HFF-Myc (cell line): ENCODE measurements around the gene MTHFSD.

ENCODE experiments used
- DNase-seq: peaks from one replicate; pipeline ENCODE4 v3.0.0-alpha.2; 2011; ENCODE audit warnings: low read depth; ENCODE audit errors: extremely low read depth
- H3K4me3 ChIP-seq: replicated peaks from 2 replicates; pipeline ENCODE4 v1.5.1; 2011; ENCODE audit warnings: low read depth, mild to moderate bottlenecking, control low read depth, low read length
- TF ChIP-seq, protein P1 (sequence below): IDR thresholded peaks from 2 replicates; pipeline ENCODE4 v1.5.1; 2012; ENCODE audit warnings: mild to moderate bottlenecking, low read depth, low read length, control low read depth; ENCODE audit errors: missing control alignments

MTHFSD gene

GRCh38 chr16:86515413-86515776, 39.6 kb downstream of the MTHFSD start:
- no peak for DNase-seq
- H3K4me3 ChIP-seq = peak overlapping the region; percentile 78

DNA sequence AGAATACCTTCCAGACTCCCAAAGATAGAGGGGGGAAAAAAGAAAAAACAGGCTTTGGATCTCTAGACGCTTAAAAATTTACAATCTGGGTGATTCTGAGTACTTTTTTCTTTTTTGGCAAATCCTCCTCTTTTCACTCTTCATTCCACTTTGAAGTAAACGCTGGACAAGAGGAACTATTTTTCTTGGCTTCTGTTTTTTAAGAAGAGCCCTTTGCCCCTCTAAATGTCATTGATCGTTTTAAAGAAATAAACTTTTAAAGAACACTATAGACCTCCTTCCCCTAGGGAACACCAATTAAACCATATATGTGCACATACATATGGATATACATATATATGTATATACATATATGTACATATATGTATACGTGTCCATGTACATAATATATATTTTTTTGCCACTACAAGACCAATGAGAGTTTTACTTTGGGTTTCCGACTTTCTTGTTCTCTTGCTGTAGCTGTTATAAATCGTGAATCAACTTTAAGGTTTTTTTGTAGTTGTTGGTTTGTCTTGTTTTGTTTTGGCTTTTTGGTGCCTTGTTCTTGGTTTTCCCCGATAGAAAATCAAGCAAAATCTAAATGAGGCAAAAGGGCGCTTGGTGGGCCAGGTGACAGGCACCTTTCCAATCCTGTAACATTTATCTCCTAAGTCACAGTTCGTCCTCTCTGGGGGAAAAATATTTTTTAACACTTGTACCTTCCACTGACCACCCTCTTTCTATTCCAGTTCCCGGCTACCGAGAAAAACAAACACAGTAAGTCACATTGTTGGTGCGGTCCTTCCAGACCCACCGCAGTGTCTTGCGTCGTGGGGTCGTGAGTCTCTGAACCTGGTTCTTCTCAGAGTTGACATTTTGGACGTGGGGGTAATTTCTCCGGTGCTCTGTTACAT, 40.3 kb downstream of the MTHFSD start:
- peak overlapping the region; percentile 78 for H3K4me3 ChIP-seq
- TF ChIP-seq, protein P1, sequence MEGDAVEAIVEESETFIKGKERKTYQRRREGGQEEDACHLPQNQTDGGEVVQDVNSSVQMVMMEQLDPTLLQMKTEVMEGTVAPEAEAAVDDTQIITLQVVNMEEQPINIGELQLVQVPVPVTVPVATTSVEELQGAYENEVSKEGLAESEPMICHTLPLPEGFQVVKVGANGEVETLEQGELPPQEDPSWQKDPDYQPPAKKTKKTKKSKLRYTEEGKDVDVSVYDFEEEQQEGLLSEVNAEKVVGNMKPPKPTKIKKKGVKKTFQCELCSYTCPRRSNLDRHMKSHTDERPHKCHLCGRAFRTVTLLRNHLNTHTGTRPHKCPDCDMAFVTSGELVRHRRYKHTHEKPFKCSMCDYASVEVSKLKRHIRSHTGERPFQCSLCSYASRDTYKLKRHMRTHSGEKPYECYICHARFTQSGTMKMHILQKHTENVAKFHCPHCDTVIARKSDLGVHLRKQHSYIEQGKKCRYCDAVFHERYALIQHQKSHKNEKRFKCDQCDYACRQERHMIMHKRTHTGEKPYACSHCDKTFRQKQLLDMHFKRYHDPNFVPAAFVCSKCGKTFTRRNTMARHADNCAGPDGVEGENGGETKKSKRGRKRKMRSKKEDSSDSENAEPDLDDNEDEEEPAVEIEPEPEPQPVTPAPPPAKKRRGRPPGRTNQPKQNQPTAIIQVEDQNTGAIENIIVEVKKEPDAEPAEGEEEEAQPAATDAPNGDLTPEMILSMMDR = no peak
- no peak for DNase-seq

More at GRCh38 chr16:86515413-86515776, 39.6 kb downstream of the MTHFSD start:
- TF ChIP-seq, protein P1 = no peak

DNA sequence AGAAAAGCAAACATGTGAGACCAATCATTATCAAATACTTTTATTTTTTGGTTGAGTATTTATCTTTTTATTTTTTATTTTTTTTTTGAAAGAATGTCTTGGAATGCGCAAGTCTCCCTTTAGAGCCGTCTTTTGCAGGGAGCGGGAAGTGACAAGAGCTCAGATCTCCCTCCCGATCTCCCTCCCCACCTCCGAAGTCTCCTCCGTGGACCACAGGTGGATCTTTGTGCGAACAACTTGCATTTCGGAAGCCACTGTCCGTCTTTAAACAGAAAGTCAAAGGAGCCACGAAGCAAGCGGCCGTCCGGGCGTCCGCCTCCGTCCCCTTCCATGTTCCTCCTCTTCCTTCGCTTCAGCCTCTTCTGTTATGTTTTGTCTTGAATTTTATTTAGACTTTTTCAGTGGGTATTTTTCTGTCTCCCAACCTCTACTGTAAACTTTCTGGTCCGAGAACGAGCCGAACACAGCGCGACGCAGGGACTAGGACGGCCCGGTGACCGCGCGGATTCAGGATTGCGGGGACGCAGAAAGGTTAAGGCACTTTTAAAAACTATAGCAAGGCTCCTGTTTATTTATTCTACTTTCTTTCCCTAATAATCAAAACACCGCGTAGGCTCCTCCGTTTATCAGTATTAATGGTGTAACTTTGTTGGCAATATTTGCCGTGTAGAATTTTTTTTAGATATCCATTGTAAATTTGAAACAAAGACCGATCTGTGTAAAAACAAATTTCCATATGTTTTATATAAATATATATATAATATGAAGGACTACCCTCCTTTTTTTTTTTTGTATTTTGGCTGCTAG, 41.4 kb downstream of the MTHFSD start:
- TF ChIP-seq, protein P1 = no peak
- DNase-seq = no peak

GRCh38 chr16:86512860-86513470, 42.1 kb downstream of the MTHFSD start:
- TF ChIP-seq, protein P1 = no peak
- no peak for DNase-seq
- peak overlapping the region; percentile 78 for H3K4me3 ChIP-seq

More for the DNA sequence above, 41.4 kb downstream of the MTHFSD start:
- H3K4me3 ChIP-seq = peak overlapping the region; percentile 78

- peak overlapping the region; percentile 78 for H3K4me3 ChIP-seq
- no peak for DNase-seq
- TF ChIP-seq, protein P1 = no peak
These were observed 42.7 kb downstream of the MTHFSD start for GRCh38 chr16:86512301-86512859.
